HEK293 (cell line): Measurements from ENCODE around the gene PRRC2B.
A peak's percentile ranks its signal among the peaks of the same experiment; 100 is the strongest.

ENCODE experiments used
- CTCF ChIA-PET: fragments of 350-600 bp; formaldehyde crosslinking; extraction: SDS; loops from one replicate; lab custom pipeline; 2021; ENCODE audit warnings: antibody characterized with exemption; lab: Yijun Ruan, JAX
- POLR2A ChIA-PET: fragments of 300-600 bp; formaldehyde crosslinking; extraction: SDS; loops from one replicate; lab custom pipeline; 2020; ENCODE audit warnings: antibody characterized with exemption, inconsistent platforms; lab: Yijun Ruan, JAX
- H3K27ac ChIP-seq: fragments of 200-500 bp; sonication (Bioruptor generic); 2 replicates; pipeline ENCODE4 v1.5.1; 2014; ENCODE audit warnings: low read depth, low read length, control low read depth, inconsistent platforms; ENCODE audit errors: extremely low read depth
- H3K36me3 ChIP-seq, 2 experiments: fragments of 200-500 bp in 1 of 2; sonication (Bioruptor generic) in 1 of 2; 1 replicate in 1 of 2; 2 replicates in 1 of 2; pipeline ENCODE4 v1.5.1; 2014 to 2017; ENCODE audit warnings: inconsistent platforms in 2 of 2, low read length in 2 of 2; ENCODE audit not compliant: control insufficient read depth in 2 of 2, insufficient read depth in 1 of 2
- H3K4me1 ChIP-seq: fragments of 200-500 bp; sonication (Bioruptor generic); 2 replicates; pipeline ENCODE4 v1.5.1; 2014; ENCODE audit warnings: mild to moderate bottlenecking, low read length, inconsistent platforms; ENCODE audit not compliant: control insufficient read depth, insufficient read depth
- H3K4me3 ChIP-seq: 2 replicates; pipeline ENCODE4 v1.5.1; 2011; ENCODE audit warnings: low read depth, mild to moderate bottlenecking, control low read depth, low read length, moderate library complexity
- H3K9me3 ChIP-seq: fragments of 200-500 bp; sonication (Bioruptor generic); 2 replicates; pipeline ENCODE4 v1.5.1; 2014; ENCODE audit warnings: low read depth, low read length, inconsistent platforms; ENCODE audit not compliant: control insufficient read depth, insufficient read depth
- KLF8 ChIP-seq: fragments of 450-650 bp; formaldehyde crosslinking; IDR thresholded peaks from 2 replicates; pipeline ENCODE4 v1.5.1; 2016; ENCODE audit warnings: missing biosample characterization, missing genetic modification characterization
- MZF1 ChIP-seq: fragments of 450-650 bp; formaldehyde crosslinking; IDR thresholded peaks from 2 replicates; pipeline ENCODE4 v1.5.1; 2017; ENCODE audit warnings: missing biosample characterization, missing genetic modification characterization, borderline replicate concordance
- OSR2 ChIP-seq: fragments of 450-650 bp; formaldehyde crosslinking; IDR thresholded peaks from 2 replicates; pipeline ENCODE4 v1.5.1; 2016; ENCODE audit warnings: missing biosample characterization, missing genetic modification characterization
- PRDM1 ChIP-seq: fragments of 450-650 bp; formaldehyde crosslinking; IDR thresholded peaks from 2 replicates; pipeline ENCODE4; 2016; ENCODE audit warnings: missing biosample characterization, missing genetic modification characterization
- REPIN1 ChIP-seq: fragments of 450-650 bp; formaldehyde crosslinking; IDR thresholded peaks from 2 replicates; pipeline ENCODE4 v1.5.1; 2017; ENCODE audit warnings: missing biosample characterization, missing genetic modification characterization, low read depth
- WT1 ChIP-seq: fragments of 450-650 bp; formaldehyde crosslinking; IDR thresholded peaks from 2 replicates; pipeline ENCODE4 v1.5.1; 2016; ENCODE audit warnings: missing biosample characterization, missing genetic modification characterization
- ZBTB8A ChIP-seq: fragments of 450-650 bp; formaldehyde crosslinking; IDR thresholded peaks from 2 replicates; pipeline ENCODE4 v1.5.1; 2016; ENCODE audit warnings: missing biosample characterization, missing genetic modification characterization
- ZNF121 ChIP-seq: fragments of 450-650 bp; formaldehyde crosslinking; IDR thresholded peaks from 2 replicates; pipeline ENCODE4 v1.5.1; 2016; ENCODE audit warnings: missing biosample characterization, missing genetic modification characterization
- ZNF2 ChIP-seq: fragments of 450-650 bp; formaldehyde crosslinking; IDR thresholded peaks from 2 replicates; pipeline ENCODE4 v1.5.1; 2016; ENCODE audit warnings: missing biosample characterization, missing genetic modification characterization
- ZNF202 ChIP-seq: fragments of 450-650 bp; formaldehyde crosslinking; IDR thresholded peaks from 2 replicates; pipeline ENCODE4 v1.5.1; 2016; ENCODE audit warnings: missing biosample characterization, missing genetic modification characterization, borderline replicate concordance
- ZNF292 ChIP-seq: fragments of 450-650 bp; formaldehyde crosslinking; IDR thresholded peaks from 2 replicates; pipeline ENCODE4 v1.5.1; 2016; ENCODE audit warnings: low read depth, missing biosample characterization, missing genetic modification characterization, borderline replicate concordance
- ZNF311 ChIP-seq: fragments of 450-650 bp; formaldehyde crosslinking; IDR thresholded peaks from 2 replicates; pipeline ENCODE4 v1.5.1; 2017; ENCODE audit warnings: missing biosample characterization, missing genetic modification characterization, borderline replicate concordance
- ZNF366 ChIP-seq: fragments of 450-650 bp; formaldehyde crosslinking; conservative IDR thresholded peaks from 2 replicates; pipeline ENCODE4 v1.5.1; 2016; ENCODE audit warnings: missing biosample characterization, missing genetic modification characterization
- ZNF416 ChIP-seq: fragments of 450-650 bp; formaldehyde crosslinking; IDR thresholded peaks from 2 replicates; pipeline ENCODE4 v1.5.1; 2016; ENCODE audit warnings: missing biosample characterization, missing genetic modification characterization
- ZNF423 ChIP-seq: fragments of 450-650 bp; formaldehyde crosslinking; IDR thresholded peaks from 2 replicates; pipeline ENCODE4 v1.5.1; 2016; ENCODE audit warnings: missing biosample characterization, missing genetic modification characterization
- ZNF473 ChIP-seq: fragments of 450-650 bp; formaldehyde crosslinking; IDR thresholded peaks from 2 replicates; pipeline ENCODE4 v1.5.1; 2017; ENCODE audit warnings: missing biosample characterization, missing genetic modification characterization
- ZNF549 ChIP-seq: fragments of 450-650 bp; IDR thresholded peaks from 2 replicates; pipeline ENCODE4 v1.5.1; 2018; ENCODE audit warnings: missing biosample characterization, missing genetic modification characterization, mild to moderate bottlenecking, inconsistent platforms, moderate library complexity
- ZNF600 ChIP-seq: fragments of 450-650 bp; formaldehyde crosslinking; IDR thresholded peaks from 2 replicates; pipeline ENCODE4 v1.5.1; 2016; ENCODE audit warnings: missing biosample characterization, missing genetic modification characterization
- ZNF654 ChIP-seq: fragments of 450-650 bp; formaldehyde crosslinking; IDR thresholded peaks from 2 replicates; pipeline ENCODE4 v1.5.1; 2016; ENCODE audit warnings: low read depth, missing biosample characterization, missing genetic modification characterization
- ZNF670 ChIP-seq: fragments of 450-650 bp; formaldehyde crosslinking; IDR thresholded peaks from 2 replicates; pipeline ENCODE4 v1.5.1; 2016; ENCODE audit warnings: missing biosample characterization, missing genetic modification characterization, low read depth
- ZNF701 ChIP-seq: fragments of 450-650 bp; formaldehyde crosslinking; IDR thresholded peaks from 2 replicates; pipeline ENCODE4 v1.5.1; 2016; ENCODE audit warnings: missing biosample characterization, missing genetic modification characterization
- ZNF76 ChIP-seq: fragments of 450-650 bp; formaldehyde crosslinking; IDR thresholded peaks from 2 replicates; pipeline ENCODE4; 2016; ENCODE audit warnings: low read depth, missing biosample characterization, missing genetic modification characterization, borderline replicate concordance
- TF ChIP-seq, protein P1 (sequence below): fragments of 450-650 bp; formaldehyde crosslinking; IDR thresholded peaks from 2 replicates; pipeline ENCODE4 v1.5.1; 2016; ENCODE audit warnings: missing biosample characterization, missing genetic modification characterization
- TF ChIP-seq, protein P2 (sequence below): fragments of 450-650 bp; formaldehyde crosslinking; IDR thresholded peaks from 2 replicates; pipeline ENCODE4 v1.5.1; 2016; ENCODE audit warnings: missing biosample characterization, missing genetic modification characterization
- TF ChIP-seq, protein P3 (sequence below): fragments of 450-650 bp; formaldehyde crosslinking; IDR thresholded peaks from 2 replicates; pipeline ENCODE4 v1.5.1; 2017; ENCODE audit warnings: missing biosample characterization, missing genetic modification characterization

Gene PRRC2B

DNA sequence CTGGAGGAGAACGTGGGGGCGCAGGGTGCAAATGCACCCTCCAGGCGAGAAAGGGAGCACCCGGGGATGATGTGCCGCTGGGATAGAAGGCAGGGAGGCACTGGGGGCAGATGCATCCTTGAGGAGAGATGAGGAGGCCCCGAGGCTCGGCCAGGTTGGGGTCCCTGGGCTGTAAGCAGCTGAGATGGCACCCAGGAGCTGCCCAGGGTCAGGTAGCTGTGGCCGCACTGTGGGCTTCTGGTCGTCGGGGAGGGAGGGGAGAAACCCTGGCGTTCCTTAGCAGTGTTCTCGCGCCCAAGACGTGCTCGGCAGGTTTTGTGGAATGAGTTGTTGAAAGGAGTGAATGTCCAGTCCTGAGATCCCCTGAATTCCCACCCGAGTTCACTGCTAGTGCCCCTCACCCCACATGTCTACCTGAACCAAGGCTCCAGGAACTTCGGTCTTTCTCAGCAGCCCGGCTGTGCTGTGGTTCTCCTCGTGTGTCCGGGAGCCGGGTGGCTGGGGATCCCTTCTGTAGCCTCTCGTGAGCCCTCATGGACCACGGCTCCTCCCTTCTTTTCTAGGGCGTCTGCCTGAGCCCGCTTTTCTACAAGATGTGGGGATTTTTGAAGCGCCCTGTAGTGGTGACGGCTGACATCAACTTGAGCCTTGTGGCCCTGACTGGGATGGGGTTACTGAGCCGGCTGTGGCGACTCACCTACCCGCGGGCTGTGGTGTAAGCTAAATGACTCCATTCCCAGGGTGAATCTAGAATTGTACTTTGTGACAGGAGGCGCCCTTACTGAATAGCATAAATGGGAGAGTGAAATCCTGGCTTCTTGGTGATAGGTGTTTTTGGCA is 110.0 kb downstream of the PRRC2B start:
- peaks cover 5 to 46% of the 10 kb centered on the region in 2 experiments; a peak in 2 of 3 replicates for H3K36me3 ChIP-seq
- H3K27ac ChIP-seq, result peak overlapping the region; percentile 77; the same call in 1 of the 2 replicates
- no peaks in the 10 kb centered on the region for H3K9me3 ChIP-seq
- ChIA-PET CTCF (interaction anchor here (0.6 to 1.4 kb wide), 5 partner anchors 12 to 765 kb away, joined by 3 to 4 read pairs (median 3); no protein-coding TSS in a partner anchor), POLR2A (interaction anchor here (0.6 to 1.5 kb wide), 8 partner anchors 15 to 209 kb away, joined by 3 to 7 read pairs (median 3); partner anchors contain the start of gene PRRT1B)
- peaks cover 6% of the 10 kb centered on the region; the same call in 1 of the 2 replicates for H3K4me1 ChIP-seq
- H3K4me3 ChIP-seq, result peak overlapping the region; percentile 81
- TF ChIP-seq, protein P1, sequence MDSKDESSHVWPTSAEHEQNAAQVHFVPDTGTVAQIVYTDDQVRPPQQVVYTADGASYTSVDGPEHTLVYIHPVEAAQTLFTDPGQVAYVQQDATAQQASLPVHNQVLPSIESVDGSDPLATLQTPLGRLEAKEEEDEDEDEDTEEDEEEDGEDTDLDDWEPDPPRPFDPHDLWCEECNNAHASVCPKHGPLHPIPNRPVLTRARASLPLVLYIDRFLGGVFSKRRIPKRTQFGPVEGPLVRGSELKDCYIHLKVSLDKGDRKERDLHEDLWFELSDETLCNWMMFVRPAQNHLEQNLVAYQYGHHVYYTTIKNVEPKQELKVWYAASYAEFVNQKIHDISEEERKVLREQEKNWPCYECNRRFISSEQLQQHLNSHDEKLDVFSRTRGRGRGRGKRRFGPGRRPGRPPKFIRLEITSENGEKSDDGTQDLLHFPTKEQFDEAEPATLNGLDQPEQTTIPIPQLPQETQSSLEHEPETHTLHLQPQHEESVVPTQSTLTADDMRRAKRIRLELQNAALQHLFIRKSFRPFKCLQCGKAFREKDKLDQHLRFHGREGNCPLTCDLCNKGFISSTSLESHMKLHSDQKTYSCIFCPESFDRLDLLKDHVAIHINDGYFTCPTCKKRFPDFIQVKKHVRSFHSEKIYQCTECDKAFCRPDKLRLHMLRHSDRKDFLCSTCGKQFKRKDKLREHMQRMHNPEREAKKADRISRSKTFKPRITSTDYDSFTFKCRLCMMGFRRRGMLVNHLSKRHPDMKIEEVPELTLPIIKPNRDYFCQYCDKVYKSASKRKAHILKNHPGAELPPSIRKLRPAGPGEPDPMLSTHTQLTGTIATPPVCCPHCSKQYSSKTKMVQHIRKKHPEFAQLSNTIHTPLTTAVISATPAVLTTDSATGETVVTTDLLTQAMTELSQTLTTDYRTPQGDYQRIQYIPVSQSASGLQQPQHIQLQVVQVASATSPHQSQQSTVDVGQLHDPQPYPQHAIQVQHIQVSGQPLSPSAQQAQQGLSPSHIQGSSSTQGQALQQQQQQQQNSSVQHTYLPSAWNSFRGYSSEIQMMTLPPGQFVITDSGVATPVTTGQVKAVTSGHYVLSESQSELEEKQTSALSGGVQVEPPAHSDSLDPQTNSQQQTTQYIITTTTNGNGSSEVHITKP (tag by site-specific recombination), result peak; percentile 15; the same call in 1 of the 2 replicates
- peak; percentile 42; the same call in 1 of the 2 replicates for TF ChIP-seq ZNF423 (tag by site-specific recombination)
- TF ChIP-seq, protein P2, sequence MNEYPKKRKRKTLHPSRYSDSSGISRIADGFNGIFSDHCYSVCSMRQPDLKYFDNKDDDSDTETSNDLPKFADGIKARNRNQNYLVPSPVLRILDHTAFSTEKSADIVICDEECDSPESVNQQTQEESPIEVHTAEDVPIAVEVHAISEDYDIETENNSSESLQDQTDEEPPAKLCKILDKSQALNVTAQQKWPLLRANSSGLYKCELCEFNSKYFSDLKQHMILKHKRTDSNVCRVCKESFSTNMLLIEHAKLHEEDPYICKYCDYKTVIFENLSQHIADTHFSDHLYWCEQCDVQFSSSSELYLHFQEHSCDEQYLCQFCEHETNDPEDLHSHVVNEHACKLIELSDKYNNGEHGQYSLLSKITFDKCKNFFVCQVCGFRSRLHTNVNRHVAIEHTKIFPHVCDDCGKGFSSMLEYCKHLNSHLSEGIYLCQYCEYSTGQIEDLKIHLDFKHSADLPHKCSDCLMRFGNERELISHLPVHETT (tag by site-specific recombination), result no peak
- no peak for TF ChIP-seq ZNF416 (tag by site-specific recombination)
- TF ChIP-seq PRDM1, result peak; percentile 64; the same call in 1 of the 2 replicates
- no peak for TF ChIP-seq ZNF654 (tag by site-specific recombination)
- TF ChIP-seq, protein P3, sequence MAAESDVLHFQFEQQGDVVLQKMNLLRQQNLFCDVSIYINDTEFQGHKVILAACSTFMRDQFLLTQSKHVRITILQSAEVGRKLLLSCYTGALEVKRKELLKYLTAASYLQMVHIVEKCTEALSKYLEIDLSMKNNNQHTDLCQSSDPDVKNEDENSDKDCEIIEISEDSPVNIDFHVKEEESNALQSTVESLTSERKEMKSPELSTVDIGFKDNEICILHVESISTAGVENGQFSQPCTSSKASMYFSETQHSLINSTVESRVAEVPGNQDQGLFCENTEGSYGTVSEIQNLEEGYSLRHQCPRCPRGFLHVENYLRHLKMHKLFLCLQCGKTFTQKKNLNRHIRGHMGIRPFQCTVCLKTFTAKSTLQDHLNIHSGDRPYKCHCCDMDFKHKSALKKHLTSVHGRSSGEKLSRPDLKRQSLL (tag by site-specific recombination), result no peak; the same call in 1 of the 2 replicates
- peak; percentile 30; the same call in 1 of the 2 replicates for TF ChIP-seq ZNF76 (tag by site-specific recombination)
- TF ChIP-seq ZNF292, result no peak
- peak; percentile 59; the same call in 1 of the 2 replicates for TF ChIP-seq ZNF600 (tag by site-specific recombination)
- TF ChIP-seq ZBTB8A (tag by site-specific recombination), result peak; percentile 48
- TF ChIP-seq MZF1 (tag by site-specific recombination), result peak; percentile 61; the same call in 1 of the 2 replicates
- TF ChIP-seq OSR2 (tag by site-specific recombination), result 0 out of 2 replicates have a peak, but pooled peaks have one; percentile 7
- TF ChIP-seq ZNF311 (tag by site-specific recombination), result no peak
- TF ChIP-seq, all 188 proteins: peak for 8

DNA sequence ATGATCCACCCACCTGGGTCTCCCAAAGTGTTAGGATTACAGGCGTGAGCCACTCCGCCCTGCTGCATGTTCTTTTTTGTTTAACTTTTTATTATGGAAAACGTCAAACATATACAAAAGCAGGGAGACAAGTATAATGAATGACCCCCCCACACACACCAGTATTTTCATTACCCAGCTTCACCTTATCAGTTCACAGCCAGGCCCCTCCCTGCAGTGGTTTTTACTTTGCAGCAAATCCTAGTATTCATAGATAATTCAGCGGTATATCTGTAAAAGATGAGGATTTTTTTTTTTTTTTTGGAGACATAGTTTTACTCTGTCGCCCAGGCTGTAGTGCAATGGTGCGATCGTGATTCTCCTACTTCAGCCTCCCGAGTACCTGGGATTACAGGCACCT is 111.1 kb downstream of the PRRC2B start:
- H3K4me1 ChIP-seq, result peaks cover 6% of the 10 kb centered on the region; the same call in 1 of the 2 replicates
- peaks cover 10 to 46% of the 10 kb centered on the region in 2 experiments for H3K36me3 ChIP-seq
- H3K4me3 ChIP-seq, result no peak overlapping the region
- H3K9me3 ChIP-seq, result no peaks in the 10 kb centered on the region
- POLR2A ChIA-PET, result no interaction called here
- CTCF ChIA-PET, result interaction anchor here (0.6 to 1.2 kb wide), 5 partner anchors 13 to 234 kb away, joined by 3 to 4 read pairs (median 3); no protein-coding TSS in a partner anchor
- no peak overlapping the region for H3K27ac ChIP-seq
- TF ChIP-seq ZNF366 (tag by site-specific recombination) (no peak), ZNF670 (tag by site-specific recombination) (no peak), WT1 (no peak), ZNF473 (tag by site-specific recombination) (no peak), ZNF202 (tag by site-specific recombination) (no peak), ZNF2 (tag by site-specific recombination) (no peak), KLF8 (no peak), ZNF600 (tag by site-specific recombination) (no peak), REPIN1 (tag by site-specific recombination) (no peak), ZNF121 (no peak), ZNF549 (tag by site-specific recombination) (no peak), ZNF701 (tag by site-specific recombination) (no peak)
- TF ChIP-seq, protein P2 (tag by site-specific recombination), result no peak
